OCI-LY3 (cell line): ENCODE data around the gene SHANK3.

Experiments
- CTCF ChIP-seq: fragments of 200-600, 300-600 bp; sonication (generic); IDR thresholded peaks from 2 replicates; pipeline ENCODE4 v1.5.1; 2014; ENCODE audit warnings: antibody characterized with exemption, low read length, low read depth
- EZH2phosphoT487 ChIP-seq: fragments of 200-600 bp; shearing (Covaris generic); IDR thresholded peaks from 2 replicates; pipeline ENCODE4 v1.6.1; 2018; ENCODE audit warnings: antibody characterized with exemption, mixed run types, low read depth

GRCh38 chr22:50675553-50676179, 3.0 kb downstream of the SHANK3 start:
- TF ChIP-seq CTCF = no peak
- no peak for TF ChIP-seq EZH2phosphoT487
